ENCODE data around the gene NEU4. TPM values are rescaled to one million over a fixed set of nuclear protein-coding genes. Genes with fewer than 3 reads are reported as not detected.

The NEU4 gene
- total RNA-seq, 1 donor from 2014 or later: 0.29 TPM

DNA sequence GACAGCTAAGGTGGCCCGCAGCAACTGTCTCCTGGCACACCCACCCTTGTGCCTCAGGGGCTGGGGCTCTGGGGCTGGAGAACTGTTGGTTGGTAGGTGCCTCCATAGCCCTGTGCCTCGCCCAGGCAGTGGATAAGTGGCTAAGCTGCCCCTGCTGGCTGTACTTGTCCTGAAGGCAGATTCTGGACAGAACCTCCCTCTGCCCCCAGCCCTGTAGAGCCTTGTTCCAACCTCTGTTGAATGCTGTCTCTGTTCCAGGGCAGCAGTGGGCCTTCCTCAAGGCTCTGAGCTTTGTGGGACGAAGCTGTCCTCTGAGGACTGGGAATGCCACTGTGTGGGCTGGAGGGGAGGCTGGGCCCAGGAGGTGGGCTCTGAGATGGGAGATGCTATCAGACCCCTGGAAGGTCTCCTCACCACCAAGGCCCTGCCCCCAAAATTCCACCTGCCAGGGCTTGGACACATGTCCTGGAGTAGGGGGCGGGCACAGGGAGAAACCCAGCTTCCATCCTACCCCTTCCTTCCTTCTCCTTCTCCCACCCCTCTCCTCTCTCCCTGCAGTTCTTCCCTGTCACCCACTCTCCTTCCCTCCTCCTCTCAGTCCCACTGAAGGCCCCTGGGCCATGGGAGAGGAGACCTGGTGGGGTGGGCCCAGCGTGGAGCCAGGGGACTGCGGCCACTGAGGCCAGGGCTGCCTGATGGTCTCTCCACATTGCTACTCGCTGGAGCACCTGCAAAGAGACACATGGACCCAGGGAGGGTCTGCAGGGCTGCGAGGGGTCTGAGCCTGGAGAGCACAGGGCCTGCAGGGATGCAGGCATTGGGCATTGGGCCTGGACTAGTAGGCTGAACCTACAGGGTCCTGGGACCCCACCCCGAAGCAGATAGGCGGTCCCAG is 51.4 kb downstream of the NEU4 start:
- no peak for DNase-seq (ENCODE audit: extremely low read depth, low read depth, low spot score)

DNA sequence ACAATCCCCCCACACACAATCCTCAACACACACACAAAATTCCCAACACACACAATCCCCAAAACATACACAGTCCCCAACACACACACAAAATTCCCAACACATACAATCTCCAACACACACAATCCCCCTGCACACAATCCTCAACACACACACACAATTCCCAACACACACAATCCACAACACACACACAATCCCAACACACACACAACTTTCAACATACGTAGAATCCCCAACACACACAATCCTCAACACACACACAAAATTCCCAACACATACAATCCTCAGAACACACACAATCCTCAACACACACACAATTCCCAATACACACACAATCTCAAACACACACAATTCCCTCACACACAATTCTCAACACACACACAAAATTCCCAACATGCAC is 52.3 kb downstream of the NEU4 start:
- DNase-seq (ENCODE audit: extremely low read depth, low read depth, low spot score): no peak

DNA sequence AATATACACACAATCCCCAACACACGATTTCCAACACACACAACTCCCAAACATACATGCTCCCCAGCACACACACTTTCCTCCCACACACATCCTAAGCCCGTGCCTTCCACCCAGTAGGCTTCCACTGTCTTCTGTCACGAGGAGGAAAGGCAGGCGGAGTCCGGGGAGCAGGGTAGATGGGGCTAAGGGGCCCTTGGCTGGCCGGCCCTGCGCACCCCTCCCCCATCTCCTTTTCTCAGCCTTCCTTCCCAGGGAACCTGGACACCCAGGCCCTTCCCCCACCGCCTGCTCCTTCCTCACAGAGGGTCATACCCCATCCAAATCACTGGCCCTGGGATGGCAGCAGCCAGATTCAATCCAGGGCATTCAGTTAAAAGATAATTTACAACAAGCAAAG is 53.1 kb downstream of the NEU4 start:
- DNase-seq (ENCODE audit: extremely low read depth, low read depth, low spot score): no peak

DNA sequence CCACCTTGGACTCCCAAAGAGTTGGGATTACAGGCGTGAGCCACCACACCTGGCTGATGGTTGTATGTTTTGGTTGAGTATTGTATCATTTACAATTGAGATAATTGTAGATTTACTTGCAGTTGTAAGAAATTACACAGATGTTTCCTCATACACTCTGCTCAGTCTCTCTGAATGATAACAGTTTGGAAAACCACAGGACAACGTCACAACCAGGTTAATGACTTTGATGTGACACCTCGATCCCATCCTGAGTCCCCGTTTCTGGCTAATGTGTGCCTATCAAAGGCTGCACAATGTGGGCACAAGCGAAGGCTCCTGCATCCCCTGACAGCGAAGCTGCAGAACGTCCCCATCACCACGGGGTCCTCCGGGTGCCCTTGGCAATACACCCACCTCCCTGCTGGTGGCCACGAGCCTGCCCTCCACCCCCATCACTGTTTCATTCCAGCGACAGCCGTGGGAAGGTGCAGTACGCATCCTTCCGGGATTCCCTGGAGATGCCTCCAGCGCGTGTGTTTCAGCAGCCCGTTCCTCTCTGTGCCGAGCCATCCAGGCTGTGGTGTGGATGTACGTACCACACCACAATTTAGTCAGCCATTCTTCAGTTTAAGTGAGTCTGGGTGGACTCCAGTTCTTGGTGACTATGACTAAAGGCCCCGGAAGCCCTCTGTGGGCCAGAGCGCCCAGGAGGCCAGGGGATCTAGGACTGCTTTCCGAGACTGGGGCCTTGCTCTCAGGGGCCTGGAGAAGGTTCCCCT is 54.0 kb downstream of the NEU4 start:
- no peak for DNase-seq (ENCODE audit: extremely low read depth, low read depth, low spot score)

DNA sequence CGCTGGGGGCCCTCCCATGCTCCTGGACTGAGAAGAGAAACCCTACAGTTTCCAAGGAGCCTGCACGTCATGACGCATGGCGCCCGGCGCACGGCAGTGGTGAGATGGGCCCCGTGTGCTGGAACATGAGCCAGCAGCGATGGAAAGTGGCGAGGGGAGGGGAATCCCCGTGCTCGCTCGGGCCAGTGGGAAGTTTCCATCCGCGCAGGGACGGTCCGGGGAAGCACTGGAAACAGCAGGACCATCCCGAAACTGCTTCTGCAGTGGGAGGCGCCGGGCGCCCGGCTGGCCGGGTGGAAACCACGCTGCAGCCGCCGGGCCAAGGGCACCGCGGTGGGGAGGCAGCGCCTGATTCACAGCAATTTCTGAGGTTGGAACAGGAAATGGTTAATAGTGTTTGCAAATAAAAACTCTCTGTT is 54.6 kb downstream of the NEU4 start:
- no peak for DNase-seq (ENCODE audit: extremely low read depth, low read depth, low spot score)

DNA sequence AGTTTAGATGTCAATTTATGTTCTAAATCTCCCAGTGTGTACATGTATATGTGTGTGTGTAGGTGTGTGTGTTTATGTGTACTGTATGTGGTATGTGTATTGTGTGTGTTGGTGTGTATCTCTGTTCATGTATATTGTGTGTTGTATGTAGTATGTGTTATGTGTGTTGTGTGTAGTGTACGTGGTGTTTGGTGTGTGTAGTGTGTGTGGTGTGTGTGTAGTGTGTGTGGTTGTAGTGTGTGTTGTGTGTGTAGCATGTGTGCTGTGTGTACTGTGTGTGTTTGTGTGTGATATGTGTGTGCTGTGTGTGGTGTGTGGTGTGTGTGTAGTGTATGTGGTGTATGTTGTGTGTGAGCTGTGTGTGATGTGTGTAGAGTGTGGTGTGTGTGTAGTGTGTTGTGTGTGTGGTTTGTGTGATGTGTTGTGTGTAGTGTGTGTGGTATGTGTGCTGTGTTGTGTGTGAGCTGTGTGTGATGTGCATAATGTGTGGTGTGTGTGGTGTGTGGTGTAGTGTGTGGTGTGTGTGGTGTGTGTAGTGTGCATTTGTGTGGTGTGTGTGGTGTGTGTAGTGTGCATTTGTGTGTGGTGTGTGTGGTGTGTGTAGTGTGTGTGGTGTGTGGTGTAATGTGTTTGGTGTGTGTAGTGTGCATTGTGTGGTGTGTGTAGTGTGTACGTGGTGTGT is 55.3 kb downstream of the NEU4 start:
- no peak for DNase-seq (ENCODE audit: extremely low read depth, low read depth, low spot score)

DNA sequence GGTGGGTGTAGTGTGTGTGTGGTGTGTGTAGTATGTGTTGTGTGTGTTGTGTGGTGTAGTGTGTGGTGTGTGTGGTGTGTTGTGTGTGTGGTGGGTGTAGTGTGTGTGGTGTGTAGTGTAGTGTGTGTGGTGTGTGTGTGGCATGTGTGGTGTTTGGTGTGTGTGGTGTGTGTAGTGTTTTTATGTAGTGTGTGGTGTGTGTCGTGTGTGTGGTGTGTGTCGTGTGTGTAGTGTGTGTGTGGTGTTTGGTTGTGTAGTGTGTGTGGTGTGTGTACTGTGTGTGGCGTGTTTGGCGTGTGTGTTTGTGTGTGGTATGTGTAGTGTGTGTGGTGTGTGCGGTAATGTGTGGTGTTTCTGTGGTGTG is 55.8 kb downstream of the NEU4 start:
- DNase-seq (ENCODE audit: extremely low read depth, low read depth, low spot score): no peak

DNA sequence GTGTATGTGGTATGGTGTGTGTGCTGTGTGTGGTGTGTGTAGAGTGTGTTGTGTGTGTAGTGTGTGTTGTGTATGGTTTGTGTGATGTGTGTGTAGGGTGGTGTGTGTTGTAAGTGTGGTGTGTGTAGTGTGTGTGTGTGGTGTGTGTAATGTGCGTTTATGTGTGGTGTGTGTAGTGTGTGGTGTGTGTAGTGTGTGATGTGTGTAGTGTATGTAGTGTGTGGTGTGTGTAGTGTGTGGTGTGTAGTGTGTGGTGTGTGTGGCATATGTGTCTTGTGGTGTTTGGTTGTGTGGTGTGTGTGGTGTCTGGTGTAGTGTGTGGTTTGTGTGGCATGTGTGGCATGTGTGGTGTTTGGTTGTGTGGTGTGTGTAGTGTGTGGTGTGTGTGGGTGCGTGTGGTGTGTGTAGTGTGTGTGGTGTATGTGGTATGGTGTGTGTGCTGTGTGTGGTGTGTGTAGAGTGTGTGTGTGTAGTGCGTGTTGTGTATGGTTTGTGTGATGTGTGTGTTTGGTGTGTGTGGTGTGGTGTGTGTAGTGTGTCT is 56.5 kb downstream of the NEU4 start:
- no peak for DNase-seq (ENCODE audit: extremely low read depth, low read depth, low spot score)

DNA sequence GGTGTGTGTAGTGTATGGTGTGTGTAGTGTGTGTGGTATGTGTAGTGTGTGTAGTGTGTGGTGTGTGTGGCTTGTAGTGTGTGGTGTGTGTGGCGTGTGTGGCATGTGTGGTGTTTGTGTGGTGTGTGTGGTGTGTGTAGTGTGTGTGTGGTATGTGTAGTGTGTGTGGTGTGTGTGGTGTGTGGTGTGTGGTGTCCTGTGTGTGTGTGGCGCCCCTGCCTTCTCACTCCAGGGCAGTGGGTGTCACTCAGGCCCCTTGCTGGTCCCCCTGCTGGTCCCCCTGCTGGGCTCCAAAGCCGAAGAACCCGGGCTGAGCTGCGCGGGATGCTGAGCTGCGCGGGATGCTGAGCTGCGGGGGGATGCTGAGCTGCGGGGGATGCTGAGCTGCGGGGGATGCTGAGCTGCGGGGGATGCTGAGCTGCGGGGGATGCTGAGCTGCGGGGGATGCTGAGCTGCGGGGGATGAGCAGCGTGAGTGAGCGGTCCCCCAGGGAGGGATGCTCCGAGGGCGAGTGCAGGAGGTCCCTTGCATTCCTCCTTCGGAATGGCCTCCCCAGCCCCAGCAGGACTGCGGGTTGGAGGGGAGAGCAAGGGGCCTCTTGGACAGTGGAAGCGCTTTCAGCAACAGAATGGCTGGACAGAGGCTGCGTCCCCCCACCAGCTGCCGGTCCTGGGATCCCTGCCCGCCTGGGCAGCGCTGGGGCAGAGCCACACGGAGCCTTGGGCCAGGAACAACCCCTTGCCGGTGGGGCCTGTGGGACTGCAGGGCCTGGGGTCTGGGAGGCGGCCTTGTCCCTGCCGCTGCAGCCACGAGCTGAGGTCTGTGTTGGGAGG is 57.2 kb downstream of the NEU4 start:
- no peak for DNase-seq (ENCODE audit: extremely low read depth, low read depth, low spot score)

Other genes with a start within 250 kb of the NEU4 start
- 46.7 and 50.9 TPM in 2 replicates for gene THAP4, start 172.0 kb upstream of the NEU4 start, total RNA-seq
- gene ATG4B, start 171.5 kb upstream of the NEU4 start, total RNA-seq: 79.1 and 84.4 TPM in 2 replicates
- 26.3 and 33.4 TPM in 2 replicates for gene DTYMK, start 122.4 kb upstream of the NEU4 start, total RNA-seq
- gene ING5, start 107.2 kb upstream of the NEU4 start, total RNA-seq: 7.9 and 16.2 TPM in 2 replicates
- 8.8 and 11.2 TPM in 2 replicates for gene D2HGDH, start 74.6 kb upstream of the NEU4 start, total RNA-seq
- not detected in 2 replicates for gene GAL3ST2, start 32.4 kb upstream of the NEU4 start, total RNA-seq
- gene PDCD1, start 49.7 kb downstream of the NEU4 start, total RNA-seq: not detected in 2 replicates
- gene RTP5, start 60.5 kb downstream of the NEU4 start, total RNA-seq: not detected in 2 replicates